HEK293 (cell line): Measurements from ENCODE around the gene ABCA12.

Source experiments
- CTCF ChIA-PET: fragments of 350-600 bp; formaldehyde crosslinking; extraction: SDS; loops from one replicate; lab custom pipeline; 2021; ENCODE audit warnings: antibody characterized with exemption; lab: Yijun Ruan, JAX
- POLR2A ChIA-PET: fragments of 300-600 bp; formaldehyde crosslinking; extraction: SDS; loops from one replicate; lab custom pipeline; 2020; ENCODE audit warnings: antibody characterized with exemption, inconsistent platforms; lab: Yijun Ruan, JAX
- H3K27ac ChIP-seq: fragments of 200-500 bp; sonication (Bioruptor generic); 2 replicates; pipeline ENCODE4 v1.5.1; 2014; ENCODE audit warnings: low read depth, low read length, control low read depth, inconsistent platforms; ENCODE audit errors: extremely low read depth
- H3K36me3 ChIP-seq, 2 experiments: fragments of 200-500 bp in 1 of 2; sonication (Bioruptor generic) in 1 of 2; 1 replicate in 1 of 2; 2 replicates in 1 of 2; pipeline ENCODE4 v1.5.1; 2014 to 2017; ENCODE audit warnings: inconsistent platforms in 2 of 2, low read length in 2 of 2; ENCODE audit not compliant: control insufficient read depth in 2 of 2, insufficient read depth in 1 of 2
- H3K4me1 ChIP-seq: fragments of 200-500 bp; sonication (Bioruptor generic); 2 replicates; pipeline ENCODE4 v1.5.1; 2014; ENCODE audit warnings: mild to moderate bottlenecking, low read length, inconsistent platforms; ENCODE audit not compliant: control insufficient read depth, insufficient read depth
- H3K4me3 ChIP-seq: 2 replicates; pipeline ENCODE4 v1.5.1; 2011; ENCODE audit warnings: low read depth, mild to moderate bottlenecking, control low read depth, low read length, moderate library complexity
- H3K9me3 ChIP-seq: fragments of 200-500 bp; sonication (Bioruptor generic); 2 replicates; pipeline ENCODE4 v1.5.1; 2014; ENCODE audit warnings: low read depth, low read length, inconsistent platforms; ENCODE audit not compliant: control insufficient read depth, insufficient read depth
- HOXA7 ChIP-seq: sonication (generic); formaldehyde crosslinking; IDR thresholded peaks from 2 replicates; pipeline ENCODE4 v1.8.1; 2022; ENCODE audit warnings: missing genetic modification reagents, borderline replicate concordance
- MZF1 ChIP-seq: fragments of 450-650 bp; formaldehyde crosslinking; IDR thresholded peaks from 2 replicates; pipeline ENCODE4 v1.5.1; 2017; ENCODE audit warnings: missing biosample characterization, missing genetic modification characterization, borderline replicate concordance
- OVOL3 ChIP-seq: fragments of 450-650 bp; formaldehyde crosslinking; IDR thresholded peaks from 2 replicates; pipeline ENCODE4 v1.5.1; 2016; ENCODE audit warnings: missing biosample characterization, missing genetic modification characterization
- REPIN1 ChIP-seq: fragments of 450-650 bp; formaldehyde crosslinking; IDR thresholded peaks from 2 replicates; pipeline ENCODE4 v1.5.1; 2017; ENCODE audit warnings: missing biosample characterization, missing genetic modification characterization, low read depth
- ZBTB1 ChIP-seq: fragments of 450-650 bp; formaldehyde crosslinking; IDR thresholded peaks from 2 replicates; pipeline ENCODE4 v1.5.1; 2016; ENCODE audit warnings: missing biosample characterization, missing genetic modification characterization
- ZNF133 ChIP-seq: fragments of 450-650 bp; formaldehyde crosslinking; IDR thresholded peaks from 2 replicates; pipeline ENCODE4 v1.5.1; 2016; ENCODE audit warnings: missing biosample characterization, missing genetic modification characterization
- ZNF146 ChIP-seq: fragments of 450-650 bp; formaldehyde crosslinking; IDR thresholded peaks from 2 replicates; pipeline ENCODE4 v1.5.1; 2016; ENCODE audit warnings: missing biosample characterization, missing genetic modification characterization
- ZNF155 ChIP-seq: fragments of 450-650 bp; formaldehyde crosslinking; IDR thresholded peaks from 2 replicates; pipeline ENCODE4 v1.5.1; 2016; ENCODE audit warnings: missing biosample characterization, missing genetic modification characterization
- ZNF157 ChIP-seq: fragments of 450-650 bp; formaldehyde crosslinking; IDR thresholded peaks from 2 replicates; pipeline ENCODE4 v1.5.1; 2016; ENCODE audit warnings: missing biosample characterization, missing genetic modification characterization
- ZNF174 ChIP-seq: fragments of 450-650 bp; formaldehyde crosslinking; IDR thresholded peaks from 2 replicates; pipeline ENCODE4 v1.5.0; 2017; ENCODE audit warnings: missing biosample characterization, mild to moderate bottlenecking, missing genetic modification characterization
- ZNF211 ChIP-seq: fragments of 450-650 bp; formaldehyde crosslinking; IDR thresholded peaks from 2 replicates; pipeline ENCODE4 v1.5.1; 2016; ENCODE audit warnings: low read depth, missing biosample characterization, missing genetic modification characterization
- ZNF23 ChIP-seq: fragments of 450-650 bp; formaldehyde crosslinking; IDR thresholded peaks from 2 replicates; pipeline ENCODE4 v1.5.1; 2016; ENCODE audit warnings: missing biosample characterization, missing genetic modification characterization, borderline replicate concordance
- ZNF37A ChIP-seq: fragments of 450-650 bp; IDR thresholded peaks from 2 replicates; pipeline ENCODE4 v1.5.1; 2018; ENCODE audit warnings: missing biosample characterization, missing genetic modification characterization
- ZNF423 ChIP-seq: fragments of 450-650 bp; formaldehyde crosslinking; IDR thresholded peaks from 2 replicates; pipeline ENCODE4 v1.5.1; 2016; ENCODE audit warnings: missing biosample characterization, missing genetic modification characterization
- ZNF510 ChIP-seq: fragments of 450-650 bp; formaldehyde crosslinking; IDR thresholded peaks from 2 replicates; pipeline ENCODE4 v1.5.1; 2018; ENCODE audit warnings: mild to moderate bottlenecking, missing genetic modification characterization, missing biosample characterization; ENCODE audit not compliant: insufficient replicate concordance
- ZNF658 ChIP-seq: fragments of 450-650 bp; formaldehyde crosslinking; IDR thresholded peaks from 2 replicates; pipeline ENCODE4; 2016; ENCODE audit warnings: missing biosample characterization, missing genetic modification characterization
- ZNF670 ChIP-seq: fragments of 450-650 bp; formaldehyde crosslinking; IDR thresholded peaks from 2 replicates; pipeline ENCODE4 v1.5.1; 2016; ENCODE audit warnings: missing biosample characterization, missing genetic modification characterization, low read depth
- ZNF701 ChIP-seq: fragments of 450-650 bp; formaldehyde crosslinking; IDR thresholded peaks from 2 replicates; pipeline ENCODE4 v1.5.1; 2016; ENCODE audit warnings: missing biosample characterization, missing genetic modification characterization
- ZNF768 ChIP-seq: fragments of 450-650 bp; formaldehyde crosslinking; IDR thresholded peaks from 2 replicates; pipeline ENCODE4 v1.5.1; 2018; ENCODE audit warnings: missing biosample characterization, mild to moderate bottlenecking, missing genetic modification characterization
- ZNF791 ChIP-seq: fragments of 450-650 bp; formaldehyde crosslinking; IDR thresholded peaks from 2 replicates; pipeline ENCODE4 v1.5.1; 2016; ENCODE audit warnings: missing biosample characterization, missing genetic modification characterization
- TF ChIP-seq, protein P1 (sequence below): fragments of 450-650 bp; formaldehyde crosslinking; IDR thresholded peaks from 2 replicates; pipeline ENCODE4 v1.5.1; 2017; ENCODE audit warnings: missing biosample characterization, missing genetic modification characterization
- TF ChIP-seq, protein P2 (sequence below): fragments of 450-650 bp; formaldehyde crosslinking; IDR thresholded peaks from 2 replicates; pipeline ENCODE4 v1.5.1; 2016; ENCODE audit warnings: missing biosample characterization, missing genetic modification characterization

ABCA12 gene

GRCh38 chr2:215020283-215020682, 118.1 kb downstream of the ABCA12 start:
- H3K4me1 ChIP-seq = no peaks in the 10 kb centered on the region
- TF ChIP-seq ZNF157 (tag by site-specific recombination) (no peak), ZNF658 (no peak), ZNF791 (tag by site-specific recombination) (no peak), REPIN1 (tag by site-specific recombination) (no peak), ZNF768 (no peak), ZNF423 (tag by site-specific recombination) (no peak), MZF1 (tag by site-specific recombination) (no peak), ZNF211 (tag by site-specific recombination) (no peak), ZNF146 (no peak), ZNF37A (tag by site-specific recombination) (no peak), OVOL3 (tag by site-specific recombination) (no peak), ZNF510 (tag by site-specific recombination) (no peak), ZNF670 (tag by site-specific recombination) (no peak), ZNF155 (no peak), ZBTB1 (tag by site-specific recombination) (no peak), ZNF174 (tag by site-specific recombination) (no peak), ZNF23 (tag by site-specific recombination) (no peak)
- TF ChIP-seq, protein P1, sequence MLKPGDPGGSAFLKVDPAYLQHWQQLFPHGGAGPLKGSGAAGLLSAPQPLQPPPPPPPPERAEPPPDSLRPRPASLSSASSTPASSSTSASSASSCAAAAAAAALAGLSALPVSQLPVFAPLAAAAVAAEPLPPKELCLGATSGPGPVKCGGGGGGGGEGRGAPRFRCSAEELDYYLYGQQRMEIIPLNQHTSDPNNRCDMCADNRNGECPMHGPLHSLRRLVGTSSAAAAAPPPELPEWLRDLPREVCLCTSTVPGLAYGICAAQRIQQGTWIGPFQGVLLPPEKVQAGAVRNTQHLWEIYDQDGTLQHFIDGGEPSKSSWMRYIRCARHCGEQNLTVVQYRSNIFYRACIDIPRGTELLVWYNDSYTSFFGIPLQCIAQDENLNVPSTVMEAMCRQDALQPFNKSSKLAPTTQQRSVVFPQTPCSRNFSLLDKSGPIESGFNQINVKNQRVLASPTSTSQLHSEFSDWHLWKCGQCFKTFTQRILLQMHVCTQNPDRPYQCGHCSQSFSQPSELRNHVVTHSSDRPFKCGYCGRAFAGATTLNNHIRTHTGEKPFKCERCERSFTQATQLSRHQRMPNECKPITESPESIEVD (tag by site-specific recombination) = no peak
- TF ChIP-seq, protein P2, sequence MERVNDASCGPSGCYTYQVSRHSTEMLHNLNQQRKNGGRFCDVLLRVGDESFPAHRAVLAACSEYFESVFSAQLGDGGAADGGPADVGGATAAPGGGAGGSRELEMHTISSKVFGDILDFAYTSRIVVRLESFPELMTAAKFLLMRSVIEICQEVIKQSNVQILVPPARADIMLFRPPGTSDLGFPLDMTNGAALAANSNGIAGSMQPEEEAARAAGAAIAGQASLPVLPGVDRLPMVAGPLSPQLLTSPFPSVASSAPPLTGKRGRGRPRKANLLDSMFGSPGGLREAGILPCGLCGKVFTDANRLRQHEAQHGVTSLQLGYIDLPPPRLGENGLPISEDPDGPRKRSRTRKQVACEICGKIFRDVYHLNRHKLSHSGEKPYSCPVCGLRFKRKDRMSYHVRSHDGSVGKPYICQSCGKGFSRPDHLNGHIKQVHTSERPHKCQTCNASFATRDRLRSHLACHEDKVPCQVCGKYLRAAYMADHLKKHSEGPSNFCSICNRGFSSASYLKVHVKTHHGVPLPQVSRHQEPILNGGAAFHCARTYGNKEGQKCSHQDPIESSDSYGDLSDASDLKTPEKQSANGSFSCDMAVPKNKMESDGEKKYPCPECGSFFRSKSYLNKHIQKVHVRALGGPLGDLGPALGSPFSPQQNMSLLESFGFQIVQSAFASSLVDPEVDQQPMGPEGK (tag by site-specific recombination) = no peak

GRCh38 chr2:215019521-215020145, 118.8 kb downstream of the ABCA12 start:
- Histone ChIP-seq H3K27ac (no peak overlapping the region), H3K9me3 (no peaks in the 10 kb centered on the region), H3K36me3 (no peaks in the 10 kb centered on the region), H3K4me1 (no peaks in the 10 kb centered on the region), H3K4me3 (no peak overlapping the region)
- CTCF ChIA-PET = no interaction called here
- no peak for TF ChIP-seq HOXA7 (CRISPR knock-in tag)
- TF ChIP-seq ZNF133 = no peak
- TF ChIP-seq ZNF701 (tag by site-specific recombination) = no peak
- POLR2A ChIA-PET = no interaction called here

More at GRCh38 chr2:215020283-215020682, 118.1 kb downstream of the ABCA12 start:
- Histone ChIP-seq H3K36me3 (no peaks in the 10 kb centered on the region), H3K4me3 (no peak overlapping the region), H3K27ac (no peak overlapping the region), H3K9me3 (no peaks in the 10 kb centered on the region)
- POLR2A ChIA-PET = no interaction called here
- CTCF ChIA-PET = no interaction called here
